Measurements from ENCODE around the gene C19orf85. TPM values are rescaled to one million over a fixed set of nuclear protein-coding genes. Genes with fewer than 3 reads are reported as not detected.

C19orf85 gene
- total and polyA plus RNA-seq, 4 donors = not detected

DNA sequence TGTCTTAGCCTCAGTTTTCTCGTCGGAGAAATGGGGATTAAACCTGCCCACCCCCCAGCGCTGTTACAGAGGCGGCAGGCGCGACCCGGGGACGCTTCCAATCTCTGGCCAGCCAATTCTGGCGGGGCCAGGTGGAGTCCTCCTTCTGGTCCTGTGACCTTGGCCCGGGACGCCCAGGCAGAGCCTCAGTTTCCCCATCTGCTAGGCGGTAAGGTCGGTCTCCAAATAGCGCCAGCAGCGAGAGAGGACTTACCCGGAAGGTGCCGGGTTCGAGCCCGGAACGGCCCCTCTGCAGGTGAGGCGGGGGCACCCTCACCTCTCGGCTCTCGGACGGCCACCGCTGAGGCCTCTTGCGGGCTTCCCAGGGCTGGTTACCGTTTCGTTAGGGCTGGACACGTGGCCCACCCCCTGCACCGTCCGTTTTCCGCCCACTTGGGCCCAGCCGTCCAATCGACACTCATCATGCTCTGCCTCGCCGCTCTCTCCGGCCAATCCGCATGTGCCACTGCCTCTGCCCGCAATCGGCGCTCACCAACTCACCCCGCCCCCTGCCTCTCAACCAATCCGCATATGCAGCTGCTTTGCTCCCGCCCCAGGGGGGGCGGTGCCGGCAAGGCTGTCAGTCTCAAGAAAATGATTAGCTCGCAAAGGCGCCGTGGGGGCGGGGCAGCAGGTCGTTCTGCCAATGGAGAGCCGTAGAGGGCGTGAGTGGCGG, 3.1 kb downstream of the C19orf85 start, which contains the start of gene ISOC2:
TSS of gene ISOC2 (minus strand) at position 384 of the 715 bp plus-strand sequence. CDS start 5,156 bp downstream, outside the sequence.
- Histone ChIP-seq H3K9ac (ENCODE audit: low read depth in 1 of 2, low read length in 2 of 2) (peak within 1 kb of the TSS; percentile 84), H3K4me3 (ENCODE audit: low read depth in 1 of 3, low read length in 3 of 3) (peak within 1 kb of the TSS; percentile 77 to 86 (median 85)), H3K9me3 (ENCODE audit: control insufficient read depth in 4 of 4, low read length in 3 of 4) (no peaks in the 10 kb centered on the region), H3K27me3 (ENCODE audit: control insufficient read depth in 4 of 4, insufficient read depth in 4 of 4, low read length in 3 of 4) (no peaks in the 10 kb centered on the region), H3K4me1 (ENCODE audit: control insufficient read depth in 4 of 4, insufficient read depth in 4 of 4, low read length in 3 of 4) (peaks cover 12 to 34% (median 26%) of the 10 kb centered on the region in 4 donors), H3K27ac (ENCODE audit: low read depth in 1 of 2, low read length in 2 of 2) (peak within 1 kb of the TSS; percentile 93 to 97), H3K36me3 (ENCODE audit: control insufficient read depth in 4 of 4, insufficient read depth in 3 of 4, low read depth in 1 of 4, low read length in 3 of 4) (peaks cover 0 to 3% (median under 1%) of the 10 kb centered on the region in 4 donors)
- peak; percentile 100 for DNase-seq (ENCODE audit: low spot score)
- under 1% methylated on average over 54 of the region's 54 CpGs for WGBS
- TF ChIP-seq JUND (IDR thresholded peaks at IDR 0.05) = peak in 1 of 2 donors; percentile 21
- TF ChIP-seq, protein P1, sequence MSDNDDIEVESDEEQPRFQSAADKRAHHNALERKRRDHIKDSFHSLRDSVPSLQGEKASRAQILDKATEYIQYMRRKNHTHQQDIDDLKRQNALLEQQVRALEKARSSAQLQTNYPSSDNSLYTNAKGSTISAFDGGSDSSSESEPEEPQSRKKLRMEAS (IDR thresholded peaks at IDR 0.05) = peak; percentile 69
- peak; percentile 14 for TF ChIP-seq YY1 (IDR thresholded peaks at IDR 0.05)
- TF ChIP-seq, protein P2, sequence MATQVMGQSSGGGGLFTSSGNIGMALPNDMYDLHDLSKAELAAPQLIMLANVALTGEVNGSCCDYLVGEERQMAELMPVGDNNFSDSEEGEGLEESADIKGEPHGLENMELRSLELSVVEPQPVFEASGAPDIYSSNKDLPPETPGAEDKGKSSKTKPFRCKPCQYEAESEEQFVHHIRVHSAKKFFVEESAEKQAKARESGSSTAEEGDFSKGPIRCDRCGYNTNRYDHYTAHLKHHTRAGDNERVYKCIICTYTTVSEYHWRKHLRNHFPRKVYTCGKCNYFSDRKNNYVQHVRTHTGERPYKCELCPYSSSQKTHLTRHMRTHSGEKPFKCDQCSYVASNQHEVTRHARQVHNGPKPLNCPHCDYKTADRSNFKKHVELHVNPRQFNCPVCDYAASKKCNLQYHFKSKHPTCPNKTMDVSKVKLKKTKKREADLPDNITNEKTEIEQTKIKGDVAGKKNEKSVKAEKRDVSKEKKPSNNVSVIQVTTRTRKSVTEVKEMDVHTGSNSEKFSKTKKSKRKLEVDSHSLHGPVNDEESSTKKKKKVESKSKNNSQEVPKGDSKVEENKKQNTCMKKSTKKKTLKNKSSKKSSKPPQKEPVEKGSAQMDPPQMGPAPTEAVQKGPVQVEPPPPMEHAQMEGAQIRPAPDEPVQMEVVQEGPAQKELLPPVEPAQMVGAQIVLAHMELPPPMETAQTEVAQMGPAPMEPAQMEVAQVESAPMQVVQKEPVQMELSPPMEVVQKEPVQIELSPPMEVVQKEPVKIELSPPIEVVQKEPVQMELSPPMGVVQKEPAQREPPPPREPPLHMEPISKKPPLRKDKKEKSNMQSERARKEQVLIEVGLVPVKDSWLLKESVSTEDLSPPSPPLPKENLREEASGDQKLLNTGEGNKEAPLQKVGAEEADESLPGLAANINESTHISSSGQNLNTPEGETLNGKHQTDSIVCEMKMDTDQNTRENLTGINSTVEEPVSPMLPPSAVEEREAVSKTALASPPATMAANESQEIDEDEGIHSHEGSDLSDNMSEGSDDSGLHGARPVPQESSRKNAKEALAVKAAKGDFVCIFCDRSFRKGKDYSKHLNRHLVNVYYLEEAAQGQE (IDR thresholded peaks at IDR 0.05) = peak; percentile 55
- TF ChIP-seq, protein P3, sequence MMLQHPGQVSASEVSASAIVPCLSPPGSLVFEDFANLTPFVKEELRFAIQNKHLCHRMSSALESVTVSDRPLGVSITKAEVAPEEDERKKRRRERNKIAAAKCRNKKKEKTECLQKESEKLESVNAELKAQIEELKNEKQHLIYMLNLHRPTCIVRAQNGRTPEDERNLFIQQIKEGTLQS (IDR thresholded peaks at IDR 0.05) = no peak
- TF ChIP-seq, protein P4, sequence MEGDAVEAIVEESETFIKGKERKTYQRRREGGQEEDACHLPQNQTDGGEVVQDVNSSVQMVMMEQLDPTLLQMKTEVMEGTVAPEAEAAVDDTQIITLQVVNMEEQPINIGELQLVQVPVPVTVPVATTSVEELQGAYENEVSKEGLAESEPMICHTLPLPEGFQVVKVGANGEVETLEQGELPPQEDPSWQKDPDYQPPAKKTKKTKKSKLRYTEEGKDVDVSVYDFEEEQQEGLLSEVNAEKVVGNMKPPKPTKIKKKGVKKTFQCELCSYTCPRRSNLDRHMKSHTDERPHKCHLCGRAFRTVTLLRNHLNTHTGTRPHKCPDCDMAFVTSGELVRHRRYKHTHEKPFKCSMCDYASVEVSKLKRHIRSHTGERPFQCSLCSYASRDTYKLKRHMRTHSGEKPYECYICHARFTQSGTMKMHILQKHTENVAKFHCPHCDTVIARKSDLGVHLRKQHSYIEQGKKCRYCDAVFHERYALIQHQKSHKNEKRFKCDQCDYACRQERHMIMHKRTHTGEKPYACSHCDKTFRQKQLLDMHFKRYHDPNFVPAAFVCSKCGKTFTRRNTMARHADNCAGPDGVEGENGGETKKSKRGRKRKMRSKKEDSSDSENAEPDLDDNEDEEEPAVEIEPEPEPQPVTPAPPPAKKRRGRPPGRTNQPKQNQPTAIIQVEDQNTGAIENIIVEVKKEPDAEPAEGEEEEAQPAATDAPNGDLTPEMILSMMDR (IDR thresholded peaks at IDR 0.05; ENCODE audit: low read depth, low read length, missing input control) = no peak
- TF ChIP-seq EGR1 (IDR thresholded peaks at IDR 0.05; ENCODE audit: low read depth in 2 of 2) = peak in 1 of 2 donors; percentile 64
- TF ChIP-seq HNF4A (conservative IDR thresholded peaks at IDR 0.05) = peak in 1 of 2 donors; percentile 51
- TF ChIP-seq SP1 (IDR thresholded peaks at IDR 0.05) = peak; percentile 96
- peak in 1 of 2 donors; percentile 37 for TF ChIP-seq GABPA (IDR thresholded peaks at IDR 0.05 in 1 of 2, conservative IDR thresholded peaks at IDR 0.05 in 1 of 2)

DNA sequence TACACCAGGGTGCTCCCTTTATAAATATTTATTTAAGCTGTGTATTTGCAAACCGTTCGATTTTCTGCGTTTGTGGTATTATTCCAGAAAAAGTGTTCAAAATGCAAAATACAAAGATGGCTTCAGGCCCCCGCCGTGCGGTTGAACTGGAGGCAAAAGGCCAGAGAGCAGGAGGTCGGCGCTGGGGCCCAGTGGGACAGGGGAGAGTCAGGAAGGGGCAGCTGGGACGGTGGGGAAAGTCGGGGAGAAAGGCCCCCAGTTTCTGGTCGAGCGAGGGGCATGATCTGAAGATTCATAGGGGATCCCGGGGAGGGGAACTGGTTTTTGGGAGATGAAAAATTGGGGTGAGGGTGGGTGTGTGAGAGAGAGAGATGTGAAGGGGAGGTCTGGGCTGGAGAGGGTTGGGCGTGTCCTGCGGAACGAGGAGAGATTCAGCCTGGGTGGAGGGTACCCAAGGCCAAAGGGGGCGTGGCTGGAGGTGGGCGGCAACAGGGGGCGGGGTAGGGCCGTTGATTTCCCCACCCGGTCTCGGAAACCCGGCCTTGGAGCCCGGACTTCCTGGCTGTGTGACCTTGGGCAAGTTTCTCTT, 3.8 kb downstream of the C19orf85 start:
- 6% methylated on average over 24 of the region's 24 CpGs for WGBS
- Histone ChIP-seq H3K4me3 (ENCODE audit: low read depth in 1 of 3, low read length in 3 of 3) (peak overlapping the region; percentile 77 to 86 (median 82)), H3K27ac (ENCODE audit: low read depth in 1 of 2, low read length in 2 of 2) (peak overlapping the region; percentile 93 to 97), H3K36me3 (ENCODE audit: control insufficient read depth in 4 of 4, insufficient read depth in 3 of 4, low read depth in 1 of 4, low read length in 3 of 4) (peaks cover 0 to 5% (median 1%) of the 10 kb centered on the region in 4 donors), H3K4me1 (ENCODE audit: control insufficient read depth in 4 of 4, insufficient read depth in 4 of 4, low read length in 3 of 4) (peaks cover 12 to 34% (median 27%) of the 10 kb centered on the region in 4 donors), H3K9ac (ENCODE audit: low read depth in 1 of 2, low read length in 2 of 2) (peak overlapping the region; percentile 49 to 84), H3K9me3 (ENCODE audit: control insufficient read depth in 4 of 4, low read length in 3 of 4) (no peaks in the 10 kb centered on the region), H3K27me3 (ENCODE audit: control insufficient read depth in 4 of 4, insufficient read depth in 4 of 4, low read length in 3 of 4) (no peaks in the 10 kb centered on the region)
- peak; percentile 86 for DNase-seq (ENCODE audit: low spot score)
- TF ChIP-seq, protein P4 (IDR thresholded peaks at IDR 0.05; ENCODE audit: low read depth, low read length, missing input control) = no peak
- TF ChIP-seq YY1 (IDR thresholded peaks at IDR 0.05) = peak; percentile 31
- TF ChIP-seq FOXA2 (IDR thresholded peaks at IDR 0.05) = no peak
- peak in 1 of 2 donors; percentile 65 for TF ChIP-seq GABPA (IDR thresholded peaks at IDR 0.05 in 1 of 2, conservative IDR thresholded peaks at IDR 0.05 in 1 of 2)
- TF ChIP-seq, protein P2 (IDR thresholded peaks at IDR 0.05) = peak; percentile 5
- TF ChIP-seq RXRA (IDR thresholded peaks at IDR 0.05) = peak; percentile 65 to 81
- TF ChIP-seq, protein P1 (IDR thresholded peaks at IDR 0.05) = peak; percentile 16
- TF ChIP-seq HNF4G (IDR thresholded peaks at IDR 0.05) = peak; percentile 22
- peak; percentile 31 for TF ChIP-seq NR2F2 (IDR thresholded peaks at IDR 0.05)
- peak in 1 of 2 donors; percentile 61 for TF ChIP-seq HNF4A (conservative IDR thresholded peaks at IDR 0.05)

Measured in liver (tissue), 9 donors.